NT2/D1 (cell line): ENCODE results near the gene SPATA31D1.

Experiments
- DNase-seq: peaks from one replicate; pipeline ENCODE4 v3.0.0-alpha.2; 2011; ENCODE audit warnings: low read depth, low spot score
- H3K27me3 ChIP-seq: 2 replicates; pipeline ENCODE4 v1.6.0; 2011; ENCODE audit warnings: mild to moderate bottlenecking; ENCODE audit not compliant: insufficient read length, insufficient read depth
- H3K36me3 ChIP-seq: 2 replicates; pipeline ENCODE4 v1.6.1; 2011; ENCODE audit warnings: mild to moderate bottlenecking, low read length, mixed read lengths; ENCODE audit not compliant: insufficient read depth, insufficient read length
- H3K4me1 ChIP-seq: 2 replicates; pipeline ENCODE4 v1.5.1; 2011; ENCODE audit not compliant: insufficient read depth, insufficient read length
- H3K4me3 ChIP-seq: 2 replicates; pipeline ENCODE4 v1.5.1; 2011; ENCODE audit warnings: low read depth; ENCODE audit not compliant: insufficient read length
- H3K9ac ChIP-seq: 2 replicates; pipeline ENCODE4 v1.6.0; 2011; ENCODE audit warnings: low read depth; ENCODE audit not compliant: insufficient read length
- H3K9me3 ChIP-seq: 2 replicates; pipeline ENCODE4 v1.5.1; 2011; ENCODE audit warnings: mild to moderate bottlenecking, low read length; ENCODE audit not compliant: insufficient read depth
- SUZ12 ChIP-seq: IDR thresholded peaks from 2 replicates; pipeline ENCODE4 v1.6.1; 2011; ENCODE audit not compliant: insufficient read length, insufficient read depth; ENCODE audit errors: extremely low read depth
- YY1 ChIP-seq: IDR thresholded peaks from 2 replicates; pipeline ENCODE4 v1.6.1; 2011; ENCODE audit not compliant: insufficient read length, insufficient read depth
- ZNF274 ChIP-seq: IDR thresholded peaks from 2 replicates; pipeline ENCODE4 v1.6.1; 2011; ENCODE audit warnings: mild to moderate bottlenecking, low read depth, low read length

SPATA31D1 gene

DNA sequence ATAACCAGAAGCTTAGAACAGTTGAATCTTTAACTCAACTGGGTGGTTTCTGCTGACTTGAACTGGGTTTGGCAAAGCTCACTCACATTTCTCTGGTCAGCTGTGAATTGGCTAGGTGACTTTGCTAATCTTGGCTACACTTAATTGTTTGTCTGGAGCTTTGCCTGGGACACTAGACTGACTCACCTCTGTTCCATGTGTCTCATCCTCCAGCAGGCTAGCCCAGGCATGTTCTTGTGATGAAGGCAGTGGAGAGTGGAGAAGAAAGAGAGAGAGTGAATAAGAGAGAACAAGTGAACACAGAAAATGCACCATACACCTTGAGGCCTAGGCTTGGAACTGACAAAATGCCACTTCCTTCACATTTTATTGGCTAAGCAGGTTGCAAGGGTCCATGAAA lies 32.6 kb downstream of the SPATA31D1 start:
- no peaks in the 10 kb centered on the region for H3K9me3 ChIP-seq
- no peaks in the 10 kb centered on the region for H3K27me3 ChIP-seq
- TF ChIP-seq YY1, result no peak
- TF ChIP-seq SUZ12, result no peak
- TF ChIP-seq ZNF274, result no peak
- DNase-seq, result no peak
- no peak overlapping the region for H3K4me3 ChIP-seq
- no peak overlapping the region for H3K9ac ChIP-seq
- H3K4me1 ChIP-seq, result no peaks in the 10 kb centered on the region
- H3K36me3 ChIP-seq, result no peaks in the 10 kb centered on the region

DNA sequence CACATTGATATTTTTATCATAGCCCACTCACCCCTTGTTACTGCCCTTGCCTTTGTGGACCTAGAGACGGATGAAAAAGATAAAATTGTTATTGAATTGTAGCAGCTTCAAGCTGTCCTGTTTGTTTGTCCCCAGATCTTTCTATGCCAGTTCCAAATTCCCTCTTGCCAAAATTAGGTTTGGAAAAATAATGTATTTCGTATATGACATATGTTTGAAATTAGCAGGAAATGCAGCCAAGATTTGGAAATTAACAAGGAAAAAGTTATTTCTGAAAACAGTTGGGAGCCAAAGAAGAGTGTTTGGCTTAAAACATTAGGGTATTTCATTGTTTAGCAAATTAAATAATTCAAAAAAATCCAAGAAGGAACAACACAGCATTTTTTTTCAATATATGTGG lies 33.5 kb downstream of the SPATA31D1 start:
- Histone ChIP-seq H3K4me1 (no peaks in the 10 kb centered on the region), H3K9me3 (no peaks in the 10 kb centered on the region), H3K9ac (no peak overlapping the region), H3K4me3 (no peak overlapping the region), H3K27me3 (no peaks in the 10 kb centered on the region), H3K36me3 (no peaks in the 10 kb centered on the region)
- no peak for DNase-seq
- TF ChIP-seq YY1 (no peak), SUZ12 (no peak), ZNF274 (no peak)

DNA sequence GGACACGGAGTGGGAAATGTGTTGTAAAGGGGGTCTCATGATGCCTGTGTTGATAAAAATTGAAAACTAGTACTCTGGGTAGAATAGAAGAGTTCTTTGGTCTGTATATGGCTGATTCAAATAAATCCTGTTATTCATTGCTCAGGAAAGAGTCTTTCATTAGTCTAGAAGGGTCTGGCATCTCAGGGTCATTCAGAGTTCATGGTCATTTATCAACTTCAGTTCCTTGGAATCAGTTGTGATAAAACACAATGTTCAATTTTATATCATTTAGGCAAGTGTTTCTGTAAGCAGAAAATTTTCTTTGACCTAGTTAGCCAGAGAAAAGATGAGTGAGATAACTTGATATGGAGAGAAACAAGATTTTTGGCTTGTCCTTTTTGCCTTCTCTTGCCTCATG lies 36.3 kb downstream of the SPATA31D1 start:
- H3K4me1 ChIP-seq, result no peaks in the 10 kb centered on the region
- no peak overlapping the region for H3K4me3 ChIP-seq
- no peaks in the 10 kb centered on the region for H3K36me3 ChIP-seq
- H3K9ac ChIP-seq, result no peak overlapping the region
- H3K27me3 ChIP-seq, result no peaks in the 10 kb centered on the region
- H3K9me3 ChIP-seq, result no peaks in the 10 kb centered on the region
- DNase-seq, result no peak
- TF ChIP-seq ZNF274 (no peak), SUZ12 (no peak), YY1 (no peak)

DNA sequence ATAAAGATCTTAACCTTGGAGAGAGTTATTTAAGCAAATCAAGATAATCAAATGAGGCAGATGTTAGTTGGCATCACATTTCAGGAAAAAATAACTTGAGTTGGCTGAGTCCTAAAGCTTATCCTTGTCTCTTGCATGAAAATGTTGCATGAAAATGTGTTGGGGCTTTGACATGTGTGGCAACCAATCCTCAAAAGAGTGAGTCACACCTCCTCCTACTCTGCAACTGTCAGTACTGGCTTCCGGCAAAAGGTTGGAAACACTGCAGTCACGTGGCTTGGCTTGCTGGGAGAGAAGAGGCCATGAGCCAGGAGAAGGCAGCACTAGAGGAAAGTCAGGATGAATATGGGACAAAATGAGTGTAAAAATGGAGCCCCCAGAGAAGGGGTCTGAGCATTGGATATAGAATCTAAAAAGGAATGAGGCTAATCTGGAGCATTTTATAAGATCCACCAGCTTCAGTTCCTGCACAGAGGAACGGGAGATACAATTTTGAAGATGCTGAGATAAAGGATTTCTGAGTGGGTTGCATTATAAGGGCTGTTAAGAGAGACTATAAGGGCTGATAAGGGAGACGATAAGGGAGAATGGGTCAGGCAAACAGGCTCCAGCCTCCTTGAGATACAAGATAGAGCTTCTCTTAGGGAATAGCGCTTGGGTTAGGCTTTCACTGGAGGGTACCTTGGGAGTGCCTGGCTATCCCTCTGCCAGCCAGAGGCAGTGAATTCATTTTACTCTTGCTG lies 43.1 kb downstream of the SPATA31D1 start:
- no peak overlapping the region for H3K4me3 ChIP-seq
- no peaks in the 10 kb centered on the region for H3K27me3 ChIP-seq
- no peaks in the 10 kb centered on the region for H3K36me3 ChIP-seq
- H3K9ac ChIP-seq, result no peak overlapping the region
- TF ChIP-seq ZNF274 (no peak), YY1 (no peak), SUZ12 (no peak)
- H3K9me3 ChIP-seq, result no peaks in the 10 kb centered on the region
- peaks cover 4% of the 10 kb centered on the region for H3K4me1 ChIP-seq
- no peak for DNase-seq

DNA sequence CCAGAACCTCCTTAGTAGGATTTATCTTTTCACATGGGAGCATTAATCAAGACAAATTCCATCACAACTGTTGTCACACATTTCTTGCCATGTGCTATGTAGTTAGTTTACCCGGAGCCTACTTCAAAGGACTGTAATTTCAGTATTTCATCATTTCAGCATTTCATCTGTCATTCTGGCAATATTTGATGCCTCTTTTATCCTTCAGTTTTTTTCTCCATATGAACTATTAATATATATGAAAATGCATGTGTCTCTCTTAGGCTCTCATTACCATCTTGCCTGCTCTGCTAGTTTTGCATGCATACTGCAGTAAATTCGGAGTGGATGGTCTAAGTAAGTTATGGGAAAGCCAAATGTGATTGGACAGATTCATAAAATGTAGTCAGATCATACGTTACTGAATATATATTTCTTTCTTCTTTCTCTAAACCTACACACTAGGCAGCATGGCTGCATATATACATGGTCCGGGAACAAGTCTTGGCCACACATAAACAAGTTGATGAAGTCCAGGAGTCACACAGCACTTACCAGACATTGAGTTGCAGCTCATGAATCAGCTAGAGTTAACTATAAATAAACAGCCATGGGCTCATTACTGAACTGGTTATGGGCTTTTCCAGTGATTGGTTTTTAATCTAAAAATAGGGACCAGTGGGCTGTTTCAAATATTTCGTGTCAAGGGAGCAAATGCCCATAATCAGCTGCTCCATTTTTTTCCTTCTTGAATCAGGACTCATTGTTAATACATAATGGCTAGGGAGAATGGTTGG lies 46.6 kb downstream of the SPATA31D1 start:
- Histone ChIP-seq H3K9ac (no peak overlapping the region), H3K9me3 (no peaks in the 10 kb centered on the region), H3K4me3 (no peak overlapping the region), H3K27me3 (no peaks in the 10 kb centered on the region), H3K4me1 (peaks cover 4% of the 10 kb centered on the region), H3K36me3 (no peaks in the 10 kb centered on the region)
- no peak for DNase-seq
- TF ChIP-seq YY1, result no peak
- TF ChIP-seq ZNF274, result no peak
- no peak for TF ChIP-seq SUZ12

DNA sequence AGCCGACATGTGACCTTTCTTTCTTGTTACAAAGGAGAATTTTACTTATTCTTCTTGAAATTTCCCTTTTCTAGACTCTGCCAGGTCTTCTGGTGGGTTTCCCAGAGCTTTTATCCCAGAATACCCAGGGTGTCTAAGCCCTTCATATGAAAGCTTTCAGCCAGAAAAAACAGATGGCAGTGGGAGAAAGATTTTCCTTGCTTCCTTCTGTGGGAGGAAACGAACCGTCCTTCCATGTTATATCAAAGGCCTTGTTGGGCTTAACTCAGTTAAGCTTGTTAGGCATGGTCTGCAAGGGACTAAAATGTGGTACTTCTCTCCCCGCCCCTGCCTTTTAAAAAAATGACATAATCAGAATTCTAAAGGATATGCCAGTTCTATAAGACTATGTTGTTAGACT lies 47.5 kb downstream of the SPATA31D1 start:
- TF ChIP-seq SUZ12 (no peak), YY1 (no peak), ZNF274 (no peak)
- Histone ChIP-seq H3K27me3 (no peaks in the 10 kb centered on the region), H3K4me3 (no peak overlapping the region), H3K9ac (no peak overlapping the region), H3K36me3 (no peaks in the 10 kb centered on the region), H3K9me3 (no peaks in the 10 kb centered on the region), H3K4me1 (peaks cover 4% of the 10 kb centered on the region)
- DNase-seq, result no peak

DNA sequence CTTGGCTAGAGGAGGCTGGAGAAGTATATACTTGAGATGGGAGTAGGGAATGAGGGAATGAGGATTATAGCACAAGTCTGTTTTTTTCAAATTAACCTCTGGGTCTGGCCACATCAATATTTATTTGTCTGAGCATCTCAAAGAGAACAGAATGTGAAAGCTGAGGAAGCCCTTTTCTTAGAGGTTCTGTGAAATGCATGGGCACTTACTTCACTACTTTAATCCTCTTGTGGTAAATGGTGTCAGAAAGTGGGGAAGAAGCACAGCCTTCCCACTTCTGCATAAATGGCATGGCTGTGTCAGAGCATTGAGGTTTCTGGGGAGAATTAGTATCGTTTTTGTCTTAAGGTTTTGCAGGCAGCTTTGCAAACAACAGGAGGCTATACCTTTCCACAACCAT lies 48.6 kb downstream of the SPATA31D1 start:
- TF ChIP-seq SUZ12 (no peak), ZNF274 (no peak), YY1 (no peak)
- no peak for DNase-seq
- no peaks in the 10 kb centered on the region for H3K27me3 ChIP-seq

More for the DNA sequence above, 48.6 kb downstream of the SPATA31D1 start:
- H3K4me3 ChIP-seq, result no peak overlapping the region
- H3K4me1 ChIP-seq, result no peaks in the 10 kb centered on the region
- H3K9me3 ChIP-seq, result no peaks in the 10 kb centered on the region
- no peak overlapping the region for H3K9ac ChIP-seq
- H3K36me3 ChIP-seq, result no peaks in the 10 kb centered on the region
